Memory B cell (primary cell): ENCODE measurements around the gene POM121C.
A peak's percentile ranks its signal among the peaks of the same experiment; 100 is the strongest.
"Not testable (repeated sequence)": the region's sequence is repeated elsewhere in the genome, so short reads cannot be mapped to it uniquely, and the experiment has no call there.

Source experiments
- ATAC-seq: fragments of 150-1000 bp; cut with Tn5 transposase; 2 replicates; pipeline ENCODE4 v1.10.0; 2021; ENCODE audit warnings: low read depth, mild to moderate bottlenecking, moderate library complexity
- DNase-seq, 2 donors: peaks; one replicate each; pipeline ENCODE4 v3.0.0; 2022; ENCODE audit warnings: low spot score in 2 of 2
- H3K27ac Mint-ChIP-seq: one replicate; pipeline ENCODE4 v1.8.0; 2022; ENCODE audit warnings: mild to moderate bottlenecking, moderate library complexity, mixed read lengths
- H3K27me3 Mint-ChIP-seq: one replicate; pipeline ENCODE4 v1.8.0; 2022; ENCODE audit warnings: mixed read lengths
- H3K36me3 Mint-ChIP-seq: one replicate; pipeline ENCODE4 v1.8.0; 2022; ENCODE audit warnings: mild to moderate bottlenecking, mixed read lengths
- H3K4me1 Mint-ChIP-seq: one replicate; pipeline ENCODE4 v1.8.0; 2022; ENCODE audit warnings: mixed read lengths
- H3K4me3 Mint-ChIP-seq: one replicate; pipeline ENCODE4 v1.8.0; 2022; ENCODE audit warnings: mild to moderate bottlenecking, moderate library complexity, mixed read lengths
- H3K9me3 Mint-ChIP-seq: one replicate; pipeline ENCODE4 v1.8.0; 2022; ENCODE audit warnings: mixed read lengths

Gene POM121C

GRCh38 chr7:75485979-75486643 lies at the start of gene POM121C:
Gene POM121C (minus strand): TSS chr7:75486299. CDS start chr7:75441496, 44,803 bp downstream.
- H3K4me1 Mint-ChIP-seq, H3K36me3 Mint-ChIP-seq, H3K9me3 Mint-ChIP-seq, H3K27me3 Mint-ChIP-seq: not testable (repeated sequence)
- ATAC-seq, result peak; percentile 94
- DNase-seq, result peak; percentile 30 to 44
- Mint-ChIP-seq H3K4me3 (peak within 1 kb of the TSS; percentile 92), H3K27ac (peak within 1 kb of the TSS; percentile 88)

GRCh38 chr7:75534727-75535307 lies 48.7 kb upstream of the POM121C start:
- Mint-ChIP-seq H3K9me3 (no peaks in the 10 kb centered on the region), H3K4me3 (peak overlapping the region; percentile 33), H3K4me1 (peaks cover 4% of the 10 kb centered on the region), H3K27ac (peak overlapping the region; percentile 63), H3K36me3 (peaks cover 3% of the 10 kb centered on the region), H3K27me3 (no peaks in the 10 kb centered on the region)
- peak; percentile 86 for ATAC-seq
- DNase-seq, result no peak

DNA sequence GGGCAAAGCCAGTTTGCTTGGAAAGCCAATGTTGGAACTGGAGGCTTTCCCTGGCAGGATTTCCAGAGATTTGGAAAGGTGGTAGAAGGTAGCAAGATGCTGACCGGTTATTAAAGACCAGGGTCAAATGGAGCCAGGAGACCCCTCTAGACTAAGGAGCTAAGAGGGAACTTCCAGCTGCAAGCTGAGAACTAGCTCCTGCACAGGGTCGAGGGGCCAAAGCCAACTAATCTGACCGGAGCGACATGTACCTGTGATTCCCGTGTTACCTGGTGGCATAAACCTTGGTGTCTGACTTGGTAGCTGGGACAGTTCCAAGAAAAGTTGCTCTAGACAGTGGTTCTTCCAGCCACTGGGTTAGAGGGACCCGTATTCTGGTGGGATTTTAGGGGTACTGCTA lies 47.8 kb upstream of the POM121C start:
- Mint-ChIP-seq H3K4me1 (peaks cover 4% of the 10 kb centered on the region), H3K36me3 (peaks cover 3% of the 10 kb centered on the region), H3K27ac (no peak overlapping the region), H3K27me3 (no peaks in the 10 kb centered on the region), H3K4me3 (no peak overlapping the region), H3K9me3 (no peaks in the 10 kb centered on the region)
- no peak for DNase-seq
- no peak for ATAC-seq

DNA sequence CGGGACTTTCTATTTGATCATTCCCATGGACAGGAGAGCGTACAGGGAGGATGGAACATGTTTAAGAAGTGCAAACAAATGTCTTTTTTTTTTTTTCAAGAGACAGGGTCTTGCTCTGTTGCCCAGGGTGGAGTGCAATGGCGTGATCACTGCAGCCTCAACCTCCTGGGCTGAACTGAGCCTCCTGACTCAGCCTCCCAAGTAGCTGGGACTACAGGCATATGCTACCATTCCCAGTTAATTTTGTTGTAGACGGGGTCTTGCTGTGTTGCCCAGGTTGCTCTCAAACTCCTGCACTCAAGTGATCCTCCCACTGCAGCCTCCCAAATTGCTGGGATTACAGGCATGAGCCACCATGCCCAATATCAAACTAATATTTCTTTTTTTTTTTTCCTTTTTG lies 46.5 kb upstream of the POM121C start:
- Mint-ChIP-seq H3K27ac (no peak overlapping the region), H3K27me3 (no peaks in the 10 kb centered on the region), H3K4me3 (no peak overlapping the region), H3K9me3 (no peaks in the 10 kb centered on the region), H3K4me1 (peaks cover 4% of the 10 kb centered on the region), H3K36me3 (peaks cover 3% of the 10 kb centered on the region)
- ATAC-seq, result no peak
- DNase-seq, result no peak

DNA sequence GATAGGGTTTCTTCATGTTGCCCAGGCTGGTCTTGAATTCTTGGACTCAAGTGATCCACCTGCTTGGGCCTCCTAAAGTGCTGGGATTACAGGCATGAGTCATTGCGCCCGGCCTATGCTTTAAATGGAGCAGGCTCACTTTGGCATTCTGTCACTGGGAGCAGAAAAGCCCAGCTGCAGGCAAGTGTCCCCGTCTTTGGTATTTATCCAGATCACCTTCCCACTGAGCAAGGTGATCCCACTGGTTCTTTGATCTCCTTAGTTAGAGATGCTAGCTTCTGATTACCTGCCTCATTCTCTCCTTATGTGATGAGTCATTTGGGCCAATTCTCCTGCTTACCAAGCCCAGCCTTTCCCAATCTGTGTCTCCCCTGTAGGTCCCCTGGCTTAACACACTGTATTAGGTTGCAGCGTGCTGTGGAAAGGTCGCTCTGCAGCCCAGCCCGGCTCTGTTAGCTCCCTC lies 45.3 kb upstream of the POM121C start:
- H3K4me1 Mint-ChIP-seq, result peaks cover 11% of the 10 kb centered on the region
- no peak overlapping the region for H3K4me3 Mint-ChIP-seq
- no peaks in the 10 kb centered on the region for H3K27me3 Mint-ChIP-seq
- DNase-seq, result no peak
- ATAC-seq, result no peak
- H3K27ac Mint-ChIP-seq, result no peak overlapping the region
- H3K36me3 Mint-ChIP-seq, result no peaks in the 10 kb centered on the region
- H3K9me3 Mint-ChIP-seq, result no peaks in the 10 kb centered on the region

- not testable (repeated sequence) for ATAC-seq, H3K9me3 Mint-ChIP-seq, H3K27me3 Mint-ChIP-seq, DNase-seq
- peak overlapping the region; percentile 86 for H3K27ac Mint-ChIP-seq
- peaks cover 20% of the 10 kb centered on the region for H3K4me1 Mint-ChIP-seq
- H3K36me3 Mint-ChIP-seq, result peaks cover 13% of the 10 kb centered on the region
- H3K4me3 Mint-ChIP-seq, result peak overlapping the region; percentile 83
These were observed 41.2 kb upstream of the POM121C start for GRCh38 chr7:75527224-75527722.

GRCh38 chr7:75521727-75522126 lies 35.6 kb upstream of the POM121C start:
- not testable (repeated sequence) for H3K27me3 Mint-ChIP-seq, ATAC-seq, H3K9me3 Mint-ChIP-seq, DNase-seq, H3K27ac Mint-ChIP-seq, H3K4me3 Mint-ChIP-seq
- Mint-ChIP-seq H3K4me1 (peaks cover 18% of the 10 kb centered on the region), H3K36me3 (peaks cover 34% of the 10 kb centered on the region)

DNA sequence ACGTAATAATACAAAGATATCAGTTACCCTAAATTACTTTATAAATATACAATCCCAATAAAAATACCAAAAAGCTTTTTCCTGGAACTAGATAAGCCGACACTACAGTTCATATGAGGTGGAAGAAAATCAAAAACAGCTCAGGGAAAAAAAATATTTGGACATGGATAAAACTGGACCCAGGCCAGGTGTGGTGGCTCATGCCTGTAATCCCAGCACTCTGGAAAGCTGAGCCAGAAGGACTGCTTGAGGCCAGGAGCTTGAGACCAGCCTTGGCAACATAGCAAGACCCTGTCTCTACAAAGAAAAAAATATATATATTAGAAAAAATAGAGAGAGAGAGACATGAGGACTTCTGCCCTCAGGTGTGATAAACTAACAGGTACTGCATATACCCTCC lies 32.7 kb upstream of the POM121C start:
- H3K36me3 Mint-ChIP-seq, result peaks cover 31% of the 10 kb centered on the region
- H3K4me3 Mint-ChIP-seq, H3K27ac Mint-ChIP-seq, DNase-seq, H3K9me3 Mint-ChIP-seq, H3K27me3 Mint-ChIP-seq, ATAC-seq: not testable (repeated sequence)
- H3K4me1 Mint-ChIP-seq, result peaks cover 10% of the 10 kb centered on the region

DNA sequence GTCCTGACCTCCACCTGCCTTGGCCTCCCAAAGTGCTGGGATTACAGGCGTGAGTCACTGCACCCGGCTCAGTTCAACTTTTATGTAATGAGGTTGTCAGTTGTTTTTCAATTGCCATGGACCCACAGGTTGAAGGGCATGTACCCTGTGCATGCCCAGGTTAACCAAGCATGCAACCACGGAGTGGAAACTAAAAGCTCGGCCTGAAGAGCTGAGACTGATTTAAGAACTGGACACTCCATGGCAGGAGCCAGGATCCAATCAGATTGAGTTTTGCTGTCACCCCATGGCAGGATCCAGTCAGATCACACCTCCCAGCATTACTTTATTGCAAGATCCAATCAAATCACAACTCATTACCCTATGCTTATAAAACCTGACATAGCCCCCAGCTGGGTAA lies 22.9 kb upstream of the POM121C start:
- not testable (repeated sequence) for H3K4me3 Mint-ChIP-seq, H3K4me1 Mint-ChIP-seq, H3K27ac Mint-ChIP-seq, H3K9me3 Mint-ChIP-seq, ATAC-seq, DNase-seq, H3K36me3 Mint-ChIP-seq, H3K27me3 Mint-ChIP-seq

- H3K27ac Mint-ChIP-seq, H3K4me3 Mint-ChIP-seq, DNase-seq, H3K4me1 Mint-ChIP-seq, H3K36me3 Mint-ChIP-seq, ATAC-seq, H3K27me3 Mint-ChIP-seq, H3K9me3 Mint-ChIP-seq: not testable (repeated sequence)
These were observed 5.9 kb upstream of the POM121C start, which contains the start of gene SPDYE5 for GRCh38 chr7:75492020-75492419. Gene SPDYE5 (plus strand): TSS chr7:75492320. CDS start chr7:75494048, 1,728 bp downstream.

DNA sequence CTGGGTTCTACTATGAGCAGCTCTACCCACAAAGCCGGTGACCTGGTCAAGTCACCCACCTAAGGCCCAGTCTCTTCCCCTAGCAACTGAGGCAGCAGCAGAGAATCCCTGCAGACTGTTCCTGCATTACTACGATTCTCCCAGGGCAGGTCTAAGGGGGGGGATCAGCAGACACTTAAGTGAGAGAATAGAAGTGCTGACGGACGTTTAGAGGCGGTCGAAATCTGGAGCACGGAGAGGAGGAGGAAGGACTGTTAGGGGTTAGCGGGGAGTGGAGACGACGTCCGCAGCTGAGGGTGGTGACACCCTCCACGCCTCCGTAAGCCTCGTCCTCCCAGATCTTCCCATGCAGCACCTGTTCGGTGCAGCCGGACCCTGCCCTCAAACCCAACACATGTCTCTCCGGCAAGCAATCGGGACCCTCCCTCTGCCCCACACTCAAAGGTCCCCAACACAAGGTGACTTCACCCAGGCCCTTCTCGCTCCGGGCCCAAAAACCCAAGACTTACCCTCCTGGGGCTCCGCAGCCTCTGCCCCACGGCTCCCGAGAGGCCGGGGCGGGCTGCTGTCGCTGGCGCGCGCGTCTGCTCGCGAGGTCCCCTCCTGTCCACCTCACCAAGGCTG lies 632 bp downstream of the POM121C start:
- peak in 1 of 2 donors; percentile 21 for DNase-seq
- not testable (repeated sequence) for H3K36me3 Mint-ChIP-seq, H3K9me3 Mint-ChIP-seq, H3K4me1 Mint-ChIP-seq, H3K27me3 Mint-ChIP-seq
- peak overlapping the region; percentile 88 for H3K27ac Mint-ChIP-seq
- peak overlapping the region; percentile 92 for H3K4me3 Mint-ChIP-seq
- peak; percentile 25 for ATAC-seq

DNA sequence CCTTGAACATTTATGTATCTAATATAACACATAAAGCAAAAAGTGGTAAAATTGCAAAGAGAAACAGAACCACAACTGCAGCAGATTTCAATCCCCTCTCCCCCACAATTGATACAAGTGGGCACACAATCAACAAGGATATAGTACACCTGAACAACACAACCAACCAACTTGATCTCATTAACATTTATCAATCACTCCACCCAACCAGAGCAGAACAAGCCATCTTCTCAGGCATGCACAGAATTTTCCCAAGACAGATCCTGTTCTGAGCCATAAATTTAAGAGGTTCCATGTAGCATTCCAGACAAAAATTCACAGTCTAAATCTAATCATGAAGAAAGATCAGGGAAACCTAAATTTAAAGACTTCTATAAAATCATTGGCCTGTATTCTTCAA lies 5.8 kb downstream of the POM121C start:
- H3K4me1 Mint-ChIP-seq, H3K27me3 Mint-ChIP-seq, H3K9me3 Mint-ChIP-seq, H3K36me3 Mint-ChIP-seq, DNase-seq, ATAC-seq, H3K4me3 Mint-ChIP-seq, H3K27ac Mint-ChIP-seq: not testable (repeated sequence)

DNA sequence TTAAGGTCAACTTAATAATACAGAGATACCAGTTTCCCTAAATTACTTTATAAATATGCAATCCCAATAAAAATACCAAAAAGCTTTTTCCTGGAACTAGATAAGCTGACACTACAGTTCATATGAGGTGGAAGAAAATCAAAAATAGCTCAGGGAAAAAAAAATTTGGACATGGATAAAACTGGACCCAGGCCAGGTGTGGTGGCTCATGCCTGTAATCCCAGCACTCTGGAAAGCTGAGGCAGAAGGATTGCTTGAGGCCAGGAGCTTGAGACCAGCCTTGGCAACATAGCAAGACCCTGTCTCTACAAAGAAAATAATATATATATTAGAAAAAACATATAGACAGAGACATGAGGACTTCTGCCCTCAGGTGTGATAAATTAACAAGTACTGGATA lies 8.6 kb downstream of the POM121C start:
- not testable (repeated sequence) for H3K4me1 Mint-ChIP-seq, H3K4me3 Mint-ChIP-seq, DNase-seq, ATAC-seq, H3K27me3 Mint-ChIP-seq, H3K27ac Mint-ChIP-seq, H3K9me3 Mint-ChIP-seq
- H3K36me3 Mint-ChIP-seq, result peaks cover 11% of the 10 kb centered on the region

DNA sequence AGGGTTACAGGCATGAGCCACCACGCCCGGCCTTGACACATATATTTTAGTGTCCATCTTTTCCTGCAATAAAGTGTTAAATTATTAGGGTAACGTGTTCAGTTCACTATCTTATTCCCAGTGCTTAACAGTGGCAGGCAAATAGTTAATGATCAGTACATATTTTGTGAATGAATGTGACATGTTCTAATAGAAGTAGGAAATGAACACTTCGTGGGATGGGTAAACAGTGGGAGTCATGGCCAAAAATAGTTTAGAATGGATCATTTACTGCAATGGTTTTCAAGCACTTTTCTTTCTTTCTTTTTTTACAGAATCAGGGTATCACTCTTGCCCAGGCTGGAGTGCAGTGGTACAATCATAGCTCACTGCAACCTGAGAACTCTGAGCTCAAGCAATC lies 15.9 kb downstream of the POM121C start:
- H3K9me3 Mint-ChIP-seq, DNase-seq, H3K4me3 Mint-ChIP-seq, H3K27ac Mint-ChIP-seq, H3K27me3 Mint-ChIP-seq, H3K4me1 Mint-ChIP-seq, ATAC-seq: not testable (repeated sequence)
- H3K36me3 Mint-ChIP-seq, result peaks cover 13% of the 10 kb centered on the region
